Parathyroid adenoma (tissue), 2 donors: Measurements from ENCODE around the gene HBZ.
"Not testable (repeated sequence)": the region's sequence is repeated elsewhere in the genome, so short reads cannot be mapped to it uniquely, and the experiment has no call there.

Experiments used
- H2AFZ ChIP-seq: fragments of 300-600 bp; sonication (generic); one replicate; pipeline ENCODE4 v1.7.0; 2017; ENCODE audit warnings: antibody characterized with exemption, mild to moderate bottlenecking
- H3K27ac ChIP-seq: fragments of 300-600 bp; sonication (generic); one replicate; pipeline ENCODE4 v1.7.0; 2017
- H3K27me3 ChIP-seq: fragments of 300-600 bp; sonication (generic); one replicate; pipeline ENCODE4 v1.7.0; 2017; ENCODE audit warnings: low read length; ENCODE audit not compliant: control insufficient read depth, insufficient read depth
- H3K36me3 ChIP-seq: fragments of 300-600 bp; sonication (generic); one replicate; pipeline ENCODE4 v1.7.0; 2017; ENCODE audit warnings: low read length; ENCODE audit not compliant: control insufficient read depth, insufficient read depth
- H3K4me1 ChIP-seq: fragments of 300-600 bp; sonication (generic); one replicate; pipeline ENCODE4 v1.7.0; 2017; ENCODE audit warnings: control low read depth
- H3K4me2 ChIP-seq: fragments of 300-600 bp; sonication (generic); one replicate; pipeline ENCODE4 v1.7.0; 2017; ENCODE audit warnings: low read length
- H3K4me3 ChIP-seq: fragments of 300-600 bp; sonication (generic); one replicate; pipeline ENCODE4 v1.7.0; 2017; ENCODE audit warnings: low read depth, low read length
- H3K79me2 ChIP-seq: fragments of 300-600 bp; sonication (generic); one replicate; pipeline ENCODE4 v1.7.0; 2017; ENCODE audit warnings: control low read depth
- H3K9ac ChIP-seq: fragments of 300-600 bp; sonication (generic); one replicate; pipeline ENCODE4 v1.7.0; 2017; ENCODE audit warnings: mild to moderate bottlenecking
- H3K9me3 ChIP-seq: fragments of 300-600 bp; sonication (generic); one replicate; pipeline ENCODE4 v1.7.0; 2017; ENCODE audit warnings: low read length; ENCODE audit not compliant: control insufficient read depth
- TF ChIP-seq, protein P1 (sequence below): fragments of 300-600 bp; sonication (generic); IDR thresholded peaks from one replicate; pipeline ENCODE4 v1.7.0; 2017; ENCODE audit warnings: antibody characterized with exemption, mild to moderate bottlenecking
- donor health status: primary hyperparathyroidism.

The HBZ gene

DNA sequence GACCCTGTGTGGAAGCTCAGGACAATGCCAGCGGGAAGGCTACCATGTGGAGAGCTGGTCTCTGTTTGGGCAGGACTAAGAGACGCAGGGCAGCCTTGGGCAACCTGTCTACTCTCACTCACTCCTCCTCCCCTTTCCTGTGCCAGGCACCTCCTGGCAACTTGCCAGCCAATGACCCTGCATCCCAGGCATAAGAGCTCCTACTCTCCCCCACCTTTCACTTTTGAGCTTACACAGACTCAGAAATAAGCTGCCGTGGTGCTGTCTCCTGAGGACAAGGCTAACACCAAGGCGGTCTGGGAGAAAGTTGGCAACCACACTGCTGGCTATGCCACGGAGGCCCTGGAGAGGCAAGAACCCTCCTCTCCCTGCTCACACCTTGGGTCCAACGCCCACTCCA is 16.0 kb downstream of the HBZ start:
- Histone ChIP-seq H3K4me1 (peaks cover 7% of the 10 kb centered on the region), H3K9ac (no peak overlapping the region), H2AFZ (no peak overlapping the region), H3K4me2 (no peak overlapping the region), H3K79me2 (no peaks in the 10 kb centered on the region), H3K27ac (no peak overlapping the region), H3K27me3 (peaks cover 17% of the 10 kb centered on the region), H3K36me3 (no peaks in the 10 kb centered on the region), H3K4me3 (no peak overlapping the region), H3K9me3 (no peaks in the 10 kb centered on the region)
- TF ChIP-seq, protein P1, sequence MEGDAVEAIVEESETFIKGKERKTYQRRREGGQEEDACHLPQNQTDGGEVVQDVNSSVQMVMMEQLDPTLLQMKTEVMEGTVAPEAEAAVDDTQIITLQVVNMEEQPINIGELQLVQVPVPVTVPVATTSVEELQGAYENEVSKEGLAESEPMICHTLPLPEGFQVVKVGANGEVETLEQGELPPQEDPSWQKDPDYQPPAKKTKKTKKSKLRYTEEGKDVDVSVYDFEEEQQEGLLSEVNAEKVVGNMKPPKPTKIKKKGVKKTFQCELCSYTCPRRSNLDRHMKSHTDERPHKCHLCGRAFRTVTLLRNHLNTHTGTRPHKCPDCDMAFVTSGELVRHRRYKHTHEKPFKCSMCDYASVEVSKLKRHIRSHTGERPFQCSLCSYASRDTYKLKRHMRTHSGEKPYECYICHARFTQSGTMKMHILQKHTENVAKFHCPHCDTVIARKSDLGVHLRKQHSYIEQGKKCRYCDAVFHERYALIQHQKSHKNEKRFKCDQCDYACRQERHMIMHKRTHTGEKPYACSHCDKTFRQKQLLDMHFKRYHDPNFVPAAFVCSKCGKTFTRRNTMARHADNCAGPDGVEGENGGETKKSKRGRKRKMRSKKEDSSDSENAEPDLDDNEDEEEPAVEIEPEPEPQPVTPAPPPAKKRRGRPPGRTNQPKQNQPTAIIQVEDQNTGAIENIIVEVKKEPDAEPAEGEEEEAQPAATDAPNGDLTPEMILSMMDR: no peak

DNA sequence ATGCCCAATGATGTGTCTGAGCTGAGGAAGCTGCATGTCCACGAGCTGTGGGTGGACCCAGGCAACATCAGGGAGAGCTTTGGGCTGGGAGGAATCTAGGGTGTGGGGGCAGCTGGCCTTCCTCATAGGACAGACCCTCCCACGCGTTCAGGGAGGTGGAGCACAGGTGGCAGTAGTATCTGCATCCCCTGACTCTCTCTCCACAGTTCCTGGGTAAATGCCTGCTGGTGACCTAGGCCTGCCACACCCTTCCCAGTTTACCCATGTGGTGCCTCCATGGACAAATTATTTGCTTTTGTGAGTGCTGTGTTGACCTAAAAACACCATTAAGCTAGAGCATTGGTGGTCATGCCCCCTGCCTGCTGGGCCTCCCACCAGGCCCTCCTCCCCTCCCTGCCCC is 16.6 kb downstream of the HBZ start:
- H3K27me3 ChIP-seq: peaks cover 17% of the 10 kb centered on the region
- TF ChIP-seq, protein P1: no peak

DNA sequence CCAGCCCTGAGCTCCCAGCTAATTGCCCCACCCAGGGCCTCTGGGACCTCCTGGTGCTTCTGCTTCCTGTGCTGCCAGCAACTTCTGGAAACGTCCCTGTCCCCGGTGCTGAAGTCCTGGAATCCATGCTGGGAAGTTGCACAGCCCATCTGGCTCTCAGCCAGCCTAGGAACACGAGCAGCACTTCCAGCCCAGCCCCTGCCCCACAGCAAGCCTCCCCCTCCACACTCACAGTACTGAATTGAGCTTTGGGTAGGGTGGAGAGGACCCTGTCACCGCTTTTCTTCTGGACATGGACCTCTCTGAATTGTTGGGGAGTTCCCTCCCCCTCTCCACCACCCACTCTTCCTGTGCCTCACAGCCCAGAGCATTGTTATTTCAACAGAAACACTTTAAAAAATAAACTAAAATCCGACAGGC is 17.7 kb downstream of the HBZ start:
- H3K9ac ChIP-seq, H3K4me3 ChIP-seq, H3K4me2 ChIP-seq, H3K36me3 ChIP-seq, H2AFZ ChIP-seq, H3K79me2 ChIP-seq, H3K27ac ChIP-seq, H3K9me3 ChIP-seq, H3K4me1 ChIP-seq: not testable (repeated sequence)
- peaks cover 16% of the 10 kb centered on the region for H3K27me3 ChIP-seq

More for the DNA sequence above, 16.6 kb downstream of the HBZ start:
- Histone ChIP-seq H3K4me3 (no peak overlapping the region), H3K4me2 (no peak overlapping the region), H3K9ac (no peak overlapping the region), H3K27ac (no peak overlapping the region), H3K9me3 (no peaks in the 10 kb centered on the region), H3K4me1 (peaks cover 7% of the 10 kb centered on the region), H3K79me2 (no peaks in the 10 kb centered on the region), H3K36me3 (no peaks in the 10 kb centered on the region), H2AFZ (no peak overlapping the region)

DNA sequence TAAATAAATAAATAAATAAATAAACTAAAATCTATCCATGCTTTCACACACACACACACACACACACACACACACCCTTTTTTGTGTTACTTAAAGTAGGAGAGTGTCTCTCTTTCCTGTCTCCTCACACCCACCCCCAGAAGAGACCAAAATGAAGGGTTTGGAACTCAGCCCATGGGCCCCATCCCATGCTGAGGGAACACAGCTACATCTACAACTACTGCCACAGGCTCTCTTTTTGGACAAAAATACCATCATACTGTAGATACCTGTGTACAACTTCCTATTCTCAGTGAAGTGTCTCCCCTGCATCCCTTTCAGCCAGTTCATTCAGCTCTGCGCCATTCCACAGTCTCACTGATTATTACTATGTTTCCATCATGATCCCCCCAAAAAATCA is 18.3 kb downstream of the HBZ start:
- H3K9me3 ChIP-seq: no peaks in the 10 kb centered on the region
- no peak overlapping the region for H3K27ac ChIP-seq
- H3K4me3 ChIP-seq: no peak overlapping the region
- no peak overlapping the region for H3K4me2 ChIP-seq
- no peaks in the 10 kb centered on the region for H3K36me3 ChIP-seq
- no peak overlapping the region for H2AFZ ChIP-seq
- H3K9ac ChIP-seq: no peak overlapping the region
- H3K27me3 ChIP-seq: peaks cover 9% of the 10 kb centered on the region
- peaks cover 5% of the 10 kb centered on the region for H3K4me1 ChIP-seq
- TF ChIP-seq, protein P1: no peak
- H3K79me2 ChIP-seq: no peaks in the 10 kb centered on the region

DNA sequence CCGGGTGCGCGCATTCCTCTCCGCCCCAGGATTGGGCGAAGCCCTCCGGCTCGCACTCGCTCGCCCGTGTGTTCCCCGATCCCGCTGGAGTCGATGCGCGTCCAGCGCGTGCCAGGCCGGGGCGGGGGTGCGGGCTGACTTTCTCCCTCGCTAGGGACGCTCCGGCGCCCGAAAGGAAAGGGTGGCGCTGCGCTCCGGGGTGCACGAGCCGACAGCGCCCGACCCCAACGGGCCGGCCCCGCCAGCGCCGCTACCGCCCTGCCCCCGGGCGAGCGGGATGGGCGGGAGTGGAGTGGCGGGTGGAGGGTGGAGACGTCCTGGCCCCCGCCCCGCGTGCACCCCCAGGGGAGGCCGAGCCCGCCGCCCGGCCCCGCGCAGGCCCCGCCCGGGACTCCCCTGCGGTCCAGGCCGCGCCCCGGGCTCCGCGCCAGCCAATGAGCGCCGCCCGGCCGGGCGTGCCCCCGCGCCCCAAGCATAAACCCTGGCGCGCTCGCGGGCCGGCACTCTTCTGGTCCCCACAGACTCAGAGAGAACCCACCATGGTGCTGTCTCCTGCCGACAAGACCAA is 20.0 kb downstream of the HBZ start, which contains the start of gene HBA2:
HBA2 (plus strand) TSS at position 503 of the 568 bp plus-strand sequence; CDS start at position 540, 37 bp downstream.
- not testable (repeated sequence) for H3K27ac ChIP-seq, H3K4me1 ChIP-seq, H3K79me2 ChIP-seq, H3K27me3 ChIP-seq, H3K9ac ChIP-seq, H2AFZ ChIP-seq, H3K4me2 ChIP-seq, H3K4me3 ChIP-seq, H3K9me3 ChIP-seq, H3K36me3 ChIP-seq

DNA sequence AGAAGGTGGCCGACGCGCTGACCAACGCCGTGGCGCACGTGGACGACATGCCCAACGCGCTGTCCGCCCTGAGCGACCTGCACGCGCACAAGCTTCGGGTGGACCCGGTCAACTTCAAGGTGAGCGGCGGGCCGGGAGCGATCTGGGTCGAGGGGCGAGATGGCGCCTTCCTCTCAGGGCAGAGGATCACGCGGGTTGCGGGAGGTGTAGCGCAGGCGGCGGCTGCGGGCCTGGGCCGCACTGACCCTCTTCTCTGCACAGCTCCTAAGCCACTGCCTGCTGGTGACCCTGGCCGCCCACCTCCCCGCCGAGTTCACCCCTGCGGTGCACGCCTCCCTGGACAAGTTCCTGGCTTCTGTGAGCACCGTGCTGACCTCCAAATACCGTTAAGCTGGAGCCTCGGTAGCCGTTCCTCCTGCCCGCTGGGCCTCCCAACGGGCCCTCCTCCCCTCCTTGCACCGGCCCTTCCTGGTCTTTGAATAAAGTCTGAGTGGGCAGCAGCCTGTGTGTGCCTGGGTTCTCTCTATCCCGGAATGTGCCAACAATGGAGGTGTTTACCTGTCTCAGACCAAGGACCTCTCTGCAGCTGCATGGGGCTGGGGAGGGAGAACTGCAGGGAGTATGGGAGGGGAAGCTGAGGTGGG is 20.9 kb downstream of the HBZ start:
- not testable (repeated sequence) for H3K36me3 ChIP-seq, H3K4me2 ChIP-seq, H3K79me2 ChIP-seq, H3K9ac ChIP-seq, H3K4me1 ChIP-seq, H2AFZ ChIP-seq, H3K9me3 ChIP-seq, H3K4me3 ChIP-seq, H3K27me3 ChIP-seq, H3K27ac ChIP-seq

DNA sequence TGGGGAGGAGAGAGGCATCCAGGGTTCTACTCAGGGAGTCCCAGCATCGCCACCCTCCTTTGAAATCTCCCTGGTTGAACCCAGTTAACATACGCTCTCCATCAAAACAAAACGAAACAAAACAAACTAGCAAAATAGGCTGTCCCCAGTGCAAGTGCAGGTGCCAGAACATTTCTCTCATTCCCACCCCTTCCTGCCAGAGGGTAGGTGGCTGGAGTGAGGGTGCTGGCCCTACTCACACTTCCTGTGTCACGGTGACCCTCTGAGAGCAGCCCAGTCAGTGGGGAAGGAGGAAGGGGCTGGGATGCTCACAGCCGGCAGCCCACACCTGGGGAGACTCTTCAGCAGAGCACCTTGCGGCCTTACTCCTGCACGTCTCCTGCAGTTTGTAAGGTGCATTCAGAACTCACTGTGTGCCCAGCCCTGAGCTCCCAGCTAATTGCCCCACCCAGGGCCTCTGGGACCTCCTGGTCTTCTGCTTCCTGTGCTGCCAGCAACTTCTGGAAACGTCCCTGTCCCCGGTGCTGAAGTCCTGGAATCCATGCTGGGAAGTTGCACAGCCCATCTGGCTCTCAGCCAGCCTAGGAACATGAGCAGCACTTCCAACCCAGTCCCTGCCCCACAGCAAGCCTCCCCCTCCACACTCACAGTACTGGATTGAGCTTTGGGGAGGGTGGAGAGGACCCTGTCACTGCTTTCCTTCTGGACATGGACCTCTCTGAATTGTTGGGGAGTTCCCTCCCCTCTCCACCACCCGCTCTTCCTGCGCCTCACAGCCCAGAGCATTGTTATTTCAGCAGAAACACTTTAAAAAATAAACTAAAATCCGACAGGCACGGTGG is 21.7 kb downstream of the HBZ start:
- not testable (repeated sequence) for H3K4me3 ChIP-seq, H3K27ac ChIP-seq, H3K4me2 ChIP-seq, H3K9me3 ChIP-seq, H3K27me3 ChIP-seq, H2AFZ ChIP-seq, H3K9ac ChIP-seq, H3K4me1 ChIP-seq, H3K36me3 ChIP-seq, H3K79me2 ChIP-seq
